SK-N-SH (cell line): ENCODE measurements around the gene EIF4E2. TPM values are rescaled to one million over a fixed set of nuclear protein-coding genes. Genes with fewer than 3 reads are reported as not detected.

Experiments used
- CTCF ChIA-PET: fragments of 300-600, 350-600 bp; formaldehyde crosslinking; extraction: SDS; loops from one replicate; lab custom pipeline; 2021; lab: Yijun Ruan, JAX
- POLR2A ChIA-PET: fragments of 350-600 bp; sonication (Branson Sonifier 250); formaldehyde crosslinking; extraction: SDS; loops from one replicate; lab custom pipeline; 2020; ENCODE audit warnings: antibody characterized with exemption, inconsistent platforms; lab: Yijun Ruan, JAX
- DNase-seq: peaks from one replicate; pipeline ENCODE4 v3.0.0; 2012
- H2AFZ ChIP-seq: fragments of 200-600 bp; sonication (generic); 2 replicates; pipeline ENCODE4 v1.8.1; 2016; ENCODE audit warnings: antibody characterized with exemption, mild to moderate bottlenecking, low read depth
- H3F3A ChIP-seq: fragments of 200-600 bp; sonication (generic); replicated peaks from 2 replicates; pipeline ENCODE3; 2016; ENCODE audit warnings: antibody characterized with exemption, mild to moderate bottlenecking; ENCODE audit not compliant: insufficient read depth
- H3K27ac ChIP-seq, 2 experiments: fragments of 200-500 bp in 1 of 2; fragments of 200-600 bp in 1 of 2; sonication (Bioruptor generic) in 1 of 2; sonication (generic), shearing (Covaris generic) in 1 of 2; 2 replicates each; pipeline versions ENCODE4 v1.5.1 to v1.6.1; 2014 to 2016; ENCODE audit warnings: low read depth in 2 of 2, inconsistent platforms in 1 of 2, low read length in 1 of 2, mild to moderate bottlenecking in 1 of 2, mixed read lengths in 1 of 2
- H3K27me3 ChIP-seq: fragments of 200-600 bp; sonication (generic), shearing (Covaris generic); 2 replicates; pipeline ENCODE4 v1.6.1; 2016; ENCODE audit warnings: mixed run types; ENCODE audit not compliant: insufficient read depth
- H3K36me3 ChIP-seq, 2 experiments: fragments of 200-500 bp in 1 of 2; fragments of 200-600 bp in 1 of 2; sonication (Bioruptor generic) in 1 of 2; sonication (generic) in 1 of 2; replicated peaks in 1 of 2; 2 replicates each; pipeline versions ENCODE3 to v1.5.1; 2014 to 2016; ENCODE audit warnings: low read length in 1 of 2, mild to moderate bottlenecking in 1 of 2; ENCODE audit not compliant: insufficient read depth in 2 of 2, control insufficient read depth in 1 of 2
- H3K4me1 ChIP-seq, 2 experiments: fragments of 200-500 bp in 1 of 2; fragments of 200-600 bp in 1 of 2; sonication (Bioruptor generic) in 1 of 2; sonication (generic), shearing (Covaris generic) in 1 of 2; 2 replicates each; pipeline versions ENCODE4 v1.5.1 to v1.6.1; 2014 to 2016; ENCODE audit warnings: low read depth in 1 of 2, low read length in 1 of 2, mixed run types in 1 of 2; ENCODE audit not compliant: insufficient read depth in 2 of 2, control insufficient read depth in 1 of 2
- H3K4me2 ChIP-seq: fragments of 200-600 bp; sonication (generic), shearing (Covaris generic); 2 replicates; pipeline ENCODE4 v1.6.1; 2017; ENCODE audit warnings: mixed run types
- H3K4me3 ChIP-seq, 2 experiments: fragments of 200-500 bp in 1 of 2; fragments of 200-600 bp in 1 of 2; sonication (Bioruptor generic) in 1 of 2; sonication (generic), shearing (Covaris generic) in 1 of 2; 2 replicates each; pipeline versions ENCODE4 v1.5.1 to v1.8.1; 2014 to 2016; ENCODE audit warnings: low read depth in 2 of 2, inconsistent platforms in 1 of 2, low read length in 1 of 2, mild to moderate bottlenecking in 1 of 2, mixed read lengths in 1 of 2, moderate library complexity in 1 of 2
- H3K79me2 ChIP-seq: fragments of 200-600 bp; sonication (generic); 2 replicates; pipeline ENCODE4 v1.8.1; 2017; ENCODE audit warnings: mild to moderate bottlenecking; ENCODE audit not compliant: insufficient read depth
- H3K9ac ChIP-seq: fragments of 200-600 bp; sonication (generic); 2 replicates; pipeline ENCODE4 v1.6.1; 2017; ENCODE audit warnings: mixed run types
- H3K9me2 ChIP-seq: fragments of 200-600 bp; sonication (generic); 2 replicates; pipeline ENCODE4 v1.6.1; 2017; ENCODE audit warnings: mixed run types
- H3K9me3 ChIP-seq: fragments of 200-600 bp; sonication (generic); 2 replicates; pipeline ENCODE4 v1.6.1; 2017; ENCODE audit warnings: mixed run types, mild to moderate bottlenecking, moderate library complexity
- H4K20me1 ChIP-seq: fragments of 200-600 bp; sonication (generic); 2 replicates; pipeline ENCODE4 v1.6.1; 2017; ENCODE audit warnings: mild to moderate bottlenecking, mixed run types; ENCODE audit not compliant: insufficient read depth
- CTCF ChIP-seq: fragments of 200-600 bp; sonication (generic); IDR thresholded peaks from 2 replicates; pipeline ENCODE4 v1.6.1; 2017; ENCODE audit warnings: antibody characterized with exemption, mild to moderate bottlenecking, moderate library complexity
- FOSL2 ChIP-seq: IDR thresholded peaks from 2 replicates; pipeline ENCODE4 v1.4.0; 2012; ENCODE audit warnings: low read depth, mild to moderate bottlenecking, moderate library complexity, borderline replicate concordance
- GABPA ChIP-seq: IDR thresholded peaks from 2 replicates; pipeline ENCODE4 v1.4.0; 2012; ENCODE audit warnings: low read depth, mild to moderate bottlenecking
- MEF2A ChIP-seq: IDR thresholded peaks from 2 replicates; pipeline ENCODE4 v1.4.0; 2012; ENCODE audit warnings: low read depth, borderline replicate concordance
- NFIC ChIP-seq: IDR thresholded peaks from 2 replicates; pipeline ENCODE4 v1.4.0; 2012; ENCODE audit warnings: borderline replicate concordance
- RAD21 ChIP-seq: IDR thresholded peaks from 2 replicates; pipeline ENCODE4 v1.6.1; 2012; ENCODE audit warnings: mild to moderate bottlenecking, low read length
- RCOR1 ChIP-seq: fragments of 150-350 bp; IDR thresholded peaks from 2 replicates; pipeline ENCODE4 v1.6.1; 2017; ENCODE audit warnings: antibody characterized with exemption, low read length
- RXRA ChIP-seq: IDR thresholded peaks from 2 replicates; pipeline ENCODE4 v1.4.0; 2012; ENCODE audit warnings: low read depth, mild to moderate bottlenecking, borderline replicate concordance
- SMC3 ChIP-seq: IDR thresholded peaks from 2 replicates; pipeline ENCODE4 v1.6.1; 2012; ENCODE audit warnings: low read depth, low read length, improper control_type of control experiment
- USF1 ChIP-seq: IDR thresholded peaks from 2 replicates; pipeline ENCODE4 v1.4.0; 2012; ENCODE audit warnings: low read depth, borderline replicate concordance
- USF2 ChIP-seq: fragments of 150-350 bp; IDR thresholded peaks from 2 replicates; pipeline ENCODE4 v1.6.1; 2017; ENCODE audit warnings: antibody characterized with exemption, low read length, low read depth, borderline replicate concordance
- YY1 ChIP-seq: IDR thresholded peaks from 2 replicates; pipeline ENCODE4 v1.4.0; 2012; ENCODE audit warnings: low read depth, mild to moderate bottlenecking
- WGBS: methylation state at CpG from one replicate; pipeline ENCODE4 v1.1.6; 2017; ENCODE audit warnings: low lambda C conversion rate; 5-methylcytosine and 5-hydroxymethylcytosine counted together
- polyA plus RNA-seq, 3 experiments: library from polyadenylated mRNA; depleted of rRNA; stranded (reverse); fragments of >200 nt; gene quantifications; 2 replicates each; pipeline ENCODE4 v1.2.3, GENCODE V29; 2012

EIF4E2 gene
- polyA plus RNA-seq, 1 of the 3 experiments (the other 2 are of a cell fraction), result 29.1 TPM

- H2AFZ ChIP-seq, result no peak overlapping the region
- H3K9me2 ChIP-seq, result no peaks in the 10 kb centered on the region
- no peak for TF ChIP-seq YY1
- 63% methylated on average over 15 of the region's 15 CpGs for WGBS
- H3K4me2 ChIP-seq, result no peak overlapping the region
- H3K27me3 ChIP-seq, result peaks cover 29% of the 10 kb centered on the region
- H3K27ac ChIP-seq, result no peak overlapping the region
- no peak overlapping the region for H3K4me3 ChIP-seq
- ChIA-PET CTCF (interaction anchor here (1.1 to 9.7 kb wide), 14 partner anchors 9 to 595 kb away, joined by 3 to 196 read pairs (median 28); no protein-coding TSS in a partner anchor), POLR2A (no interaction called here)
- no peak for DNase-seq
- H3K4me1 ChIP-seq, result peaks cover 0 to 21% of the 10 kb centered on the region in 2 experiments; a peak in 1 of 4 replicates
- no peaks in the 10 kb centered on the region for H4K20me1 ChIP-seq
- no peak overlapping the region for H3K9ac ChIP-seq
- H3K36me3 ChIP-seq, result no peaks in the 10 kb centered on the region
- no peaks in the 10 kb centered on the region for H3F3A ChIP-seq
- H3K79me2 ChIP-seq, result no peaks in the 10 kb centered on the region
- no peaks in the 10 kb centered on the region for H3K9me3 ChIP-seq
Observed at GRCh38 chr2:232520489-232520888, 30.0 kb upstream of the EIF4E2 start.

GRCh38 chr2:232521098-232521497, 29.4 kb upstream of the EIF4E2 start:
- no peaks in the 10 kb centered on the region for H3K9me2 ChIP-seq
- peaks cover 0 to 23% of the 10 kb centered on the region in 2 experiments; a peak in 1 of 4 replicates for H3K4me1 ChIP-seq
- H3K27ac ChIP-seq, result no peak overlapping the region
- no peaks in the 10 kb centered on the region for H3K9me3 ChIP-seq
- H3K79me2 ChIP-seq, result no peaks in the 10 kb centered on the region
- ChIA-PET CTCF (interaction anchor here (0.8 to 9.7 kb wide), 21 partner anchors 9 to 596 kb away, joined by 3 to 196 read pairs (median 11); no protein-coding TSS in a partner anchor), POLR2A (no interaction called here)
- no peak overlapping the region for H3K4me2 ChIP-seq
- H4K20me1 ChIP-seq, result no peaks in the 10 kb centered on the region
- no peak overlapping the region for H3K4me3 ChIP-seq
- H2AFZ ChIP-seq, result no peak overlapping the region
- H3F3A ChIP-seq, result no peaks in the 10 kb centered on the region
- no peak for DNase-seq
- no peak for TF ChIP-seq FOSL2
- TF ChIP-seq RXRA, result no peak
- TF ChIP-seq NFIC, result no peak
- TF ChIP-seq RCOR1, result no peak
- no peak for TF ChIP-seq USF1
- no peak for TF ChIP-seq USF2
- no peak for TF ChIP-seq MEF2A
- 74% methylated on average over 4 of the region's 14 CpGs for WGBS
- peaks cover 29% of the 10 kb centered on the region for H3K27me3 ChIP-seq
- no peak overlapping the region for H3K9ac ChIP-seq
- no peaks in the 10 kb centered on the region for H3K36me3 ChIP-seq

- peak; percentile 96 for DNase-seq
- H3K27me3 ChIP-seq, result peaks cover 29% of the 10 kb centered on the region
- H3K9me3 ChIP-seq, result no peaks in the 10 kb centered on the region
- WGBS, result 0% methylated on average over 10 of the region's 66 CpGs
- no peak overlapping the region for H3K9ac ChIP-seq
- TF ChIP-seq RAD21, result peak; percentile 78
- peak; percentile 64 for TF ChIP-seq SMC3
- TF ChIP-seq FOSL2, result no peak
- TF ChIP-seq CTCF, result peak; percentile 71
- TF ChIP-seq GABPA, result no peak
- TF ChIP-seq, all 33 proteins: peak for 3
- Histone ChIP-seq H3K9me2 (no peaks in the 10 kb centered on the region), H3K27ac (no peak overlapping the region), H3K4me1 (peaks cover 0 to 23% of the 10 kb centered on the region in 2 experiments; a peak in 1 of 4 replicates), H4K20me1 (no peaks in the 10 kb centered on the region), H3F3A (no peaks in the 10 kb centered on the region), H3K4me3 (peak overlapping the region; percentile 9 to 44; a peak in 2 of 4 replicates), H3K4me2 (peak overlapping the region; percentile 65; the same call in 1 of the 2 replicates), H3K36me3 (no peaks in the 10 kb centered on the region), H2AFZ (no peak overlapping the region), H3K79me2 (no peaks in the 10 kb centered on the region)
- ChIA-PET POLR2A (no interaction called here), CTCF (interaction anchor here (0.6 to 9.7 kb wide), 48 partner anchors 10 to 921 kb away, joined by 3 to 196 read pairs (median 4); partner anchors contain the start of genes CHRNG, EIF4E2 and TIGD1)
Observed at GRCh38 chr2:232521959-232522622, 28.4 kb upstream of the EIF4E2 start.
